SK-N-MC (cell line): ENCODE measurements around the gene TRAPPC11.

Experiments
- EZH2 ChIP-seq: fragments of 200-600 bp; sonication (generic); IDR thresholded peaks from one replicate; pipeline ENCODE4 v1.6.1; 2017; ENCODE audit warnings: antibody characterized with exemption
- POLR2AphosphoS5 ChIP-seq: IDR thresholded peaks from 2 replicates; pipeline ENCODE4 v1.6.1; 2012; ENCODE audit warnings: mild to moderate bottlenecking, low read depth, low read length, borderline replicate concordance

- TF ChIP-seq EZH2 (no peak), POLR2AphosphoS5 (no peak)
These were observed 79.9 kb downstream of the TRAPPC11 start for GRCh38 chr4:183738961-183739360.
